GM23338 (cell line): ENCODE results near the gene CTTN. TPM values are rescaled to one million over a fixed set of nuclear protein-coding genes. Genes with fewer than 3 reads are reported as not detected.
A peak's percentile ranks its signal among the peaks of the same experiment; 100 is the strongest.

Experiments used
- ATAC-seq: fragments of 200-7000 bp; cut with Tn5 transposase; 3 replicates; pipeline ENCODE4 v1.9.1; 2020
- DNase-seq: peaks from one replicate; pipeline ENCODE4 v3.0.0-alpha.2; 2015; ENCODE audit warnings: low spot score
- H2AFZ ChIP-seq: fragments of 200-600 bp; sonication (generic); 2 replicates; pipeline ENCODE4 v1.8.0; 2016; ENCODE audit warnings: antibody characterized with exemption, mild to moderate bottlenecking, moderate library complexity
- H3F3A ChIP-seq: fragments of 200-600 bp; sonication (generic); replicated peaks from 2 replicates; pipeline ENCODE4 v1.8.0; 2017; ENCODE audit warnings: antibody characterized with exemption, mixed run types, low read depth
- H3K27ac ChIP-seq: fragments of 200-600 bp; sonication (generic); 2 replicates; pipeline ENCODE4 v1.6.1; 2016; ENCODE audit warnings: low read depth
- H3K27me3 ChIP-seq: fragments of 200-600 bp; sonication (generic); 2 replicates; pipeline ENCODE4 v1.8.0; 2016; ENCODE audit warnings: mild to moderate bottlenecking, mixed run types, moderate library complexity; ENCODE audit not compliant: insufficient read depth
- H3K36me3 ChIP-seq: fragments of 200-600 bp; sonication (generic); 2 replicates; pipeline ENCODE4 v1.8.0; 2016; ENCODE audit warnings: mild to moderate bottlenecking; ENCODE audit not compliant: insufficient read depth
- H3K4me1 ChIP-seq: fragments of 200-600 bp; sonication (generic); 2 replicates; pipeline ENCODE4 v1.8.0; 2016; ENCODE audit warnings: mild to moderate bottlenecking, moderate library complexity; ENCODE audit not compliant: insufficient read depth
- H3K4me2 ChIP-seq: fragments of 200-600 bp; sonication (generic); 2 replicates; pipeline ENCODE4 v1.7.1; 2017; ENCODE audit warnings: mixed run types
- H3K4me3 ChIP-seq: fragments of 200-600 bp; sonication (generic); 2 replicates; pipeline ENCODE4 v1.6.1; 2016; ENCODE audit warnings: mixed run types
- H3K79me2 ChIP-seq: fragments of 200-600 bp; sonication (generic); replicated peaks from 2 replicates; pipeline ENCODE4 v1.8.0; 2017; ENCODE audit warnings: mild to moderate bottlenecking; ENCODE audit not compliant: insufficient read depth
- H3K9me2 ChIP-seq: fragments of 200-600 bp; sonication (generic); 2 replicates; pipeline ENCODE4 v1.8.0; 2017; ENCODE audit not compliant: insufficient read depth
- H4K20me1 ChIP-seq: fragments of 200-600 bp; sonication (generic); replicated peaks from 2 replicates; pipeline ENCODE4 v1.8.0; 2017; ENCODE audit warnings: mild to moderate bottlenecking; ENCODE audit not compliant: insufficient read depth
- H3K27ac Mint-ChIP-seq: 2 replicates; pipeline ENCODE4 v1.8.0; 2020; ENCODE audit warnings: inconsistent platforms, mild to moderate bottlenecking, moderate library complexity, mixed read lengths
- H3K27me3 Mint-ChIP-seq: 3 replicates; pipeline ENCODE4 v1.8.0; 2022; ENCODE audit warnings: low read depth, mild to moderate bottlenecking, moderate library complexity, mixed read lengths, inconsistent platforms; ENCODE audit not compliant: insufficient read depth, poor library complexity
- H3K36me3 Mint-ChIP-seq: 3 replicates; pipeline ENCODE4 v1.8.0; 2021; ENCODE audit warnings: low read depth, mild to moderate bottlenecking, inconsistent platforms, moderate library complexity, mixed read lengths
- H3K4me1 Mint-ChIP-seq: 3 replicates; pipeline ENCODE4 v1.8.0; 2020; ENCODE audit warnings: mild to moderate bottlenecking, inconsistent platforms, mixed read lengths
- H3K4me3 Mint-ChIP-seq: 3 replicates; pipeline ENCODE4 v1.8.0; 2021; ENCODE audit warnings: moderate library complexity, mild to moderate bottlenecking, inconsistent platforms, mixed read lengths
- H3K9me3 Mint-ChIP-seq: 3 replicates; pipeline ENCODE4 v1.8.0; 2020; ENCODE audit warnings: moderate library complexity, mild to moderate bottlenecking, inconsistent platforms, mixed read lengths
- CREB1 ChIP-seq: fragments of 250-450 bp; sonication (Bioruptor Pico); IDR thresholded peaks from 2 replicates; pipeline ENCODE4 v1.5.0; 2020; ENCODE audit warnings: low read depth, mild to moderate bottlenecking, moderate library complexity
- ETS1 ChIP-seq: IDR thresholded peaks from 2 replicates; pipeline ENCODE4 v1.6.1; 2016; ENCODE audit warnings: antibody characterized with exemption
- EZH2 ChIP-seq: fragments of 200-600 bp; sonication (generic); IDR thresholded peaks from one replicate; pipeline ENCODE4 v1.8.0; 2017; ENCODE audit warnings: antibody characterized with exemption, mild to moderate bottlenecking, low read depth; ENCODE audit not compliant: unreplicated experiment
- EZH2phosphoT487 ChIP-seq: fragments of 200-600 bp; sonication (generic); IDR thresholded peaks from one replicate; pipeline ENCODE4 v1.8.1; 2018; ENCODE audit warnings: antibody characterized with exemption; ENCODE audit not compliant: unreplicated experiment
- JUNB ChIP-seq: IDR thresholded peaks from one replicate; pipeline ENCODE4 v1.6.1; 2016; ENCODE audit warnings: antibody characterized with exemption; ENCODE audit not compliant: unreplicated experiment
- NANOG ChIP-seq: IDR thresholded peaks from 2 replicates; pipeline ENCODE4 v1.6.1; 2016; ENCODE audit warnings: antibody characterized with exemption, borderline replicate concordance
- POLR2AphosphoS5 ChIP-seq: IDR thresholded peaks from 2 replicates; pipeline ENCODE4 v1.6.1; 2016; ENCODE audit warnings: antibody characterized with exemption, low read depth
- STAT1 ChIP-seq: IDR thresholded peaks from one replicate; pipeline ENCODE4 v1.6.1; 2016; ENCODE audit warnings: antibody characterized with exemption; ENCODE audit not compliant: unreplicated experiment
- ZNF331 ChIP-seq: fragments of 250-450 bp; sonication (Bioruptor Pico); IDR thresholded peaks from 2 replicates; pipeline ENCODE4 v1.5.0; 2020; ENCODE audit warnings: low read depth, mild to moderate bottlenecking, moderate library complexity
- polyA plus RNA-seq: library from polyadenylated mRNA; unstranded; fragments of >200 nt; fragmentation: Nextera tagmentation; extraction: Ambion mirVana; gene quantifications from 2 replicates; pipeline ENCODE4 v1.2.1, GENCODE V29; 2016
- total RNA-seq: library from RNA; depleted of rRNA; stranded (reverse); fragments of >200 nt; shearing (Covaris generic); gene quantifications from 2 replicates; pipeline ENCODE4 v1.2.3, GENCODE V29; 2014
- TF ChIP-seq, protein P1 (sequence below): IDR thresholded peaks from one replicate; pipeline ENCODE4 v1.6.1; 2018; ENCODE audit warnings: antibody characterized with exemption; ENCODE audit not compliant: unreplicated experiment

CTTN gene
- total and polyA plus RNA-seq, 2 experiments from 2014 or later = 163 to 343 TPM

DNA sequence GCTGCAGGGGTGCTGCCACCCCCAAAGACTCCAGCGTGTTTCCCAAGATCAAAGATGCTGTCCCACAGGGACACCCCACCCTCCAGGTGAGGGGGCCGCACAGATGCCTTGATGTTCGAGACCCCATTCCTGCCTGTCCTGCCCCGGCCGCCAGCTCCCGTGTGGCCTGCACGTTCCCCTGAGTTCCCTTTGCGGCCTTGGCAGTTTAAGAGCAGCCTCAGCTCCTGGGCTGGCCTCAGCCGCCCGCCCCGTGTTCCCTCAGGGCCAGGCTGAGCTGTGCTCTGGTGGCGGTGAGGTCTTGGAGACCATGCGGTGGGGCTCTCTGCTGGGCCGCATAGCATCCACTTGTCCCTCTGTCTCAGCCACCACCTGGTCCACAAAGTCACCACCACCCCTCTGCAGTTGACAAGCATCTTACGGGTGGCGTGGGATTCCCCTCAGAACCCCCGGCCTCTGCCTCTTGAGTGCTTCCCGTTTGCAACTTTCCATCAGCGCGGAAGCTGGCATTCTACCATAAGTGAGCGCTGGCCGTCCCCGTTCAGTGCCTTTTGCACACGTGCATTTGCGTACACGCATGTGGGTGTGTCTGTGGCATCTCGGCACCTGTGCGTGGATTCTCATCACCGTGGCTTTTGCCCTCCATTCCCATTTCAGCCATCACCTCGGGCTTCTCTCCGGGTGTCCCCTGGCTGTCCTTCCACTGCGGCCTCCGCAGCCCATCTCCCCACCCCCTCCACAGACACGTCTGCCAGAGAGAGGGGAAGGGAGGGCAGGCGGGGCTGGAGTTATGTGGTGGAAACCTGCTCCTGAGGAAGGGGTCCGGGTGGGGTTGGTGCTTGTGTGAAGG is 35.9 kb downstream of the CTTN start:
- H3K27ac ChIP-seq = no peak overlapping the region
- no peak overlapping the region for H3K4me2 ChIP-seq
- no peak overlapping the region for H3K4me3 ChIP-seq
- Mint-ChIP-seq H3K36me3 (peaks cover 91% of the 10 kb centered on the region), H3K4me1 (peaks cover 4% of the 10 kb centered on the region; the same call in 1 of the 3 replicates), H3K27me3 (peaks cover 2% of the 10 kb centered on the region), H3K9me3 (peaks cover 2% of the 10 kb centered on the region; the same call in 1 of the 3 replicates), H3K4me3 (no peak overlapping the region), H3K27ac (0 out of 2 replicates have a peak overlapping the region, but pooled peaks have one; percentile 14)
- no peak overlapping the region for H2AFZ ChIP-seq
- H3F3A ChIP-seq = no peaks in the 10 kb centered on the region
- peaks cover 5% of the 10 kb centered on the region; the same call in 1 of the 2 replicates for H4K20me1 ChIP-seq
- H3K4me1 ChIP-seq = no peaks in the 10 kb centered on the region
- DNase-seq (no peak), ATAC-seq (no peak)
- TF ChIP-seq JUNB (no peak), ETS1 (no peak), NANOG (no peak)
- peaks cover 22% of the 10 kb centered on the region; the same call in 1 of the 2 replicates for H3K36me3 ChIP-seq
- no peaks in the 10 kb centered on the region for H3K79me2 ChIP-seq
- no peaks in the 10 kb centered on the region for H3K27me3 ChIP-seq
- no peaks in the 10 kb centered on the region for H3K9me2 ChIP-seq

- no peak for ATAC-seq
Observed at GRCh38 chr11:70434813-70435278, 36.5 kb downstream of the CTTN start.

GRCh38 chr11:70435361-70435760 is 37.0 kb downstream of the CTTN start:
- Histone ChIP-seq H3K36me3 (peaks cover 22% of the 10 kb centered on the region; the same call in 1 of the 2 replicates), H3K4me2 (no peak overlapping the region), H4K20me1 (peaks cover 5% of the 10 kb centered on the region; the same call in 1 of the 2 replicates), H3K4me1 (no peaks in the 10 kb centered on the region), H2AFZ (no peak overlapping the region), H3K9me2 (no peaks in the 10 kb centered on the region), H3K79me2 (no peaks in the 10 kb centered on the region), H3K27me3 (no peaks in the 10 kb centered on the region), H3F3A (no peaks in the 10 kb centered on the region), H3K4me3 (no peak overlapping the region), H3K27ac (no peak overlapping the region)
- DNase-seq = no peak
- peaks cover 2% of the 10 kb centered on the region for H3K27me3 Mint-ChIP-seq
- H3K9me3 Mint-ChIP-seq = peaks cover 2% of the 10 kb centered on the region; the same call in 1 of the 3 replicates
- no peak for ATAC-seq
- H3K36me3 Mint-ChIP-seq = peaks cover 94% of the 10 kb centered on the region
- H3K27ac Mint-ChIP-seq = no peak overlapping the region
- peaks cover 4% of the 10 kb centered on the region; the same call in 2 of the 3 replicates for H3K4me1 Mint-ChIP-seq
- no peak overlapping the region for H3K4me3 Mint-ChIP-seq
- TF ChIP-seq POLR2AphosphoS5 (no peak), CREB1 (CRISPR knock-in tag) (no peak), JUNB (no peak), EZH2 (no peak), EZH2phosphoT487 (no peak), NANOG (no peak), ZNF331 (no peak)
- TF ChIP-seq, protein P1, sequence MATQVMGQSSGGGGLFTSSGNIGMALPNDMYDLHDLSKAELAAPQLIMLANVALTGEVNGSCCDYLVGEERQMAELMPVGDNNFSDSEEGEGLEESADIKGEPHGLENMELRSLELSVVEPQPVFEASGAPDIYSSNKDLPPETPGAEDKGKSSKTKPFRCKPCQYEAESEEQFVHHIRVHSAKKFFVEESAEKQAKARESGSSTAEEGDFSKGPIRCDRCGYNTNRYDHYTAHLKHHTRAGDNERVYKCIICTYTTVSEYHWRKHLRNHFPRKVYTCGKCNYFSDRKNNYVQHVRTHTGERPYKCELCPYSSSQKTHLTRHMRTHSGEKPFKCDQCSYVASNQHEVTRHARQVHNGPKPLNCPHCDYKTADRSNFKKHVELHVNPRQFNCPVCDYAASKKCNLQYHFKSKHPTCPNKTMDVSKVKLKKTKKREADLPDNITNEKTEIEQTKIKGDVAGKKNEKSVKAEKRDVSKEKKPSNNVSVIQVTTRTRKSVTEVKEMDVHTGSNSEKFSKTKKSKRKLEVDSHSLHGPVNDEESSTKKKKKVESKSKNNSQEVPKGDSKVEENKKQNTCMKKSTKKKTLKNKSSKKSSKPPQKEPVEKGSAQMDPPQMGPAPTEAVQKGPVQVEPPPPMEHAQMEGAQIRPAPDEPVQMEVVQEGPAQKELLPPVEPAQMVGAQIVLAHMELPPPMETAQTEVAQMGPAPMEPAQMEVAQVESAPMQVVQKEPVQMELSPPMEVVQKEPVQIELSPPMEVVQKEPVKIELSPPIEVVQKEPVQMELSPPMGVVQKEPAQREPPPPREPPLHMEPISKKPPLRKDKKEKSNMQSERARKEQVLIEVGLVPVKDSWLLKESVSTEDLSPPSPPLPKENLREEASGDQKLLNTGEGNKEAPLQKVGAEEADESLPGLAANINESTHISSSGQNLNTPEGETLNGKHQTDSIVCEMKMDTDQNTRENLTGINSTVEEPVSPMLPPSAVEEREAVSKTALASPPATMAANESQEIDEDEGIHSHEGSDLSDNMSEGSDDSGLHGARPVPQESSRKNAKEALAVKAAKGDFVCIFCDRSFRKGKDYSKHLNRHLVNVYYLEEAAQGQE = no peak

More at GRCh38 chr11:70434813-70435278, 36.5 kb downstream of the CTTN start:
- peaks cover 2% of the 10 kb centered on the region for H3K27me3 Mint-ChIP-seq
- Histone ChIP-seq H3K79me2 (no peaks in the 10 kb centered on the region), H3K4me3 (no peak overlapping the region), H3F3A (no peaks in the 10 kb centered on the region), H3K9me2 (no peaks in the 10 kb centered on the region), H3K27me3 (no peaks in the 10 kb centered on the region), H2AFZ (no peak overlapping the region), H3K27ac (no peak overlapping the region), H4K20me1 (peaks cover 5% of the 10 kb centered on the region; the same call in 1 of the 2 replicates), H3K4me1 (no peaks in the 10 kb centered on the region), H3K4me2 (no peak overlapping the region), H3K36me3 (peaks cover 22% of the 10 kb centered on the region; the same call in 1 of the 2 replicates)
- H3K4me3 Mint-ChIP-seq = no peak overlapping the region
- peaks cover 94% of the 10 kb centered on the region for H3K36me3 Mint-ChIP-seq
- H3K4me1 Mint-ChIP-seq = peaks cover 4% of the 10 kb centered on the region; the same call in 1 of the 3 replicates
- no peak for TF ChIP-seq STAT1
- peaks cover 2% of the 10 kb centered on the region; the same call in 1 of the 3 replicates for H3K9me3 Mint-ChIP-seq
- DNase-seq = no peak
- no peak overlapping the region; the same call in 1 of the 2 replicates for H3K27ac Mint-ChIP-seq
